ENCODE data around the gene TPSG1.
"Not testable (repeated sequence)": the region's sequence is repeated elsewhere in the genome, so short reads cannot be mapped to it uniquely, and the experiment has no call there.

Gene TPSG1

GRCh38 chr16:1271380-1271723 lies 46.3 kb upstream of the TPSG1 start:
- H3K4me3 ChIP-seq (ENCODE audit: low read length), result no peak overlapping the region
- H2BK15ac ChIP-seq (replicated peaks; ENCODE audit: low read depth), result no peak overlapping the region
- no peaks in the 10 kb centered on the region for H3K4me1 ChIP-seq (ENCODE audit: control insufficient read depth, low read depth, low read length)
- H3K18ac ChIP-seq (ENCODE audit: low read length), result no peak overlapping the region
- H3K4ac ChIP-seq (ENCODE audit: low read depth, low read length), result no peak overlapping the region
- no peak overlapping the region for H3K23ac ChIP-seq (ENCODE audit: low read length)
- no peak overlapping the region for H2BK5ac ChIP-seq (ENCODE audit: low read length)
- H3K79me2 ChIP-seq (ENCODE audit: control insufficient read depth, insufficient read depth, low read length), result no peaks in the 10 kb centered on the region
- H4K5ac ChIP-seq (ENCODE audit: low read length), result no peak overlapping the region
- H3K27ac ChIP-seq (ENCODE audit: low read depth, low read length), result no peak overlapping the region
- H2AK5ac ChIP-seq (ENCODE audit: low read length), result no peak overlapping the region
- no peak overlapping the region for H3K4me2 ChIP-seq (ENCODE audit: low read length)
- no peaks in the 10 kb centered on the region for H3K79me1 ChIP-seq (ENCODE audit: low read length)
- H3K56ac ChIP-seq (ENCODE audit: low read length), result no peak overlapping the region
- H3K27me3 ChIP-seq (ENCODE audit: insufficient read depth, low read length, poor library complexity), result no peaks in the 10 kb centered on the region
- no CpG with 5 or more reads among the region's 12 CpGs for WGBS (ENCODE audit: extremely low coverage, insufficient coverage, low lambda C conversion rate)
- H2BK120ac ChIP-seq (ENCODE audit: low read depth, low read length), result no peak overlapping the region
- no peak overlapping the region for H3K9ac ChIP-seq (ENCODE audit: low read length)
- DNase-seq, result no peak
- no peaks in the 10 kb centered on the region for H3K36me3 ChIP-seq (ENCODE audit: control insufficient read depth, insufficient read depth, low read length)
- no peak overlapping the region for H4K8ac ChIP-seq (ENCODE audit: low read depth, low read length)

- H2AK5ac ChIP-seq (ENCODE audit: low read length); H3K79me1 ChIP-seq (ENCODE audit: low read length); H4K5ac ChIP-seq (ENCODE audit: low read length); H2BK15ac ChIP-seq (replicated peaks; ENCODE audit: low read depth); H2BK120ac ChIP-seq (ENCODE audit: low read depth, low read length); H3K4me1 ChIP-seq (ENCODE audit: control insufficient read depth, low read depth, low read length); H3K79me2 ChIP-seq (ENCODE audit: control insufficient read depth, insufficient read depth, low read length); H2BK5ac ChIP-seq (ENCODE audit: low read length); H3K4me2 ChIP-seq (ENCODE audit: low read length); DNase-seq; H3K56ac ChIP-seq (ENCODE audit: low read length); H3K23ac ChIP-seq (ENCODE audit: low read length); H3K18ac ChIP-seq (ENCODE audit: low read length); H3K9ac ChIP-seq (ENCODE audit: low read length); H3K36me3 ChIP-seq (ENCODE audit: control insufficient read depth, insufficient read depth, low read length); H3K27me3 ChIP-seq (ENCODE audit: insufficient read depth, low read length, poor library complexity); H4K8ac ChIP-seq (ENCODE audit: low read depth, low read length); H3K27ac ChIP-seq (ENCODE audit: low read depth, low read length); H3K4me3 ChIP-seq (ENCODE audit: low read length); H3K4ac ChIP-seq (ENCODE audit: low read depth, low read length): not testable (repeated sequence)
- no CpG with 5 or more reads among the region's 7 CpGs for WGBS (ENCODE audit: extremely low coverage, insufficient coverage, low lambda C conversion rate)
Observed at GRCh38 chr16:1269418-1269817, 44.4 kb upstream of the TPSG1 start.

- Histone ChIP-seq H3K27ac (ENCODE audit: low read depth, low read length) (no peak overlapping the region), H2BK5ac (ENCODE audit: low read length) (no peak overlapping the region), H3K79me1 (ENCODE audit: low read length) (no peaks in the 10 kb centered on the region), H3K36me3 (ENCODE audit: control insufficient read depth, insufficient read depth, low read length) (no peaks in the 10 kb centered on the region), H4K8ac (ENCODE audit: low read depth, low read length) (no peak overlapping the region), H3K23ac (ENCODE audit: low read length) (no peak overlapping the region), H3K79me2 (ENCODE audit: control insufficient read depth, insufficient read depth, low read length) (no peaks in the 10 kb centered on the region), H3K18ac (ENCODE audit: low read length) (no peak overlapping the region), H3K4me1 (ENCODE audit: control insufficient read depth, low read depth, low read length) (no peaks in the 10 kb centered on the region), H3K9ac (ENCODE audit: low read length) (no peak overlapping the region), H4K5ac (ENCODE audit: low read length) (no peak overlapping the region), H3K4me3 (ENCODE audit: low read length) (no peak overlapping the region), H2BK120ac (ENCODE audit: low read depth, low read length) (no peak overlapping the region), H3K27me3 (ENCODE audit: insufficient read depth, low read length, poor library complexity) (peaks cover 4% of the 10 kb centered on the region), H3K4me2 (ENCODE audit: low read length) (no peak overlapping the region), H2BK15ac (replicated peaks; ENCODE audit: low read depth) (no peak overlapping the region), H3K4ac (ENCODE audit: low read depth, low read length) (no peak overlapping the region), H2AK5ac (ENCODE audit: low read length) (no peak overlapping the region), H3K56ac (ENCODE audit: low read length) (no peak overlapping the region)
- DNase-seq, result no peak
- WGBS (ENCODE audit: extremely low coverage, insufficient coverage, low lambda C conversion rate), result no CpG with 5 or more reads among the region's 19 CpGs
Observed at GRCh38 chr16:1265826-1266225, 40.8 kb upstream of the TPSG1 start.

DNA sequence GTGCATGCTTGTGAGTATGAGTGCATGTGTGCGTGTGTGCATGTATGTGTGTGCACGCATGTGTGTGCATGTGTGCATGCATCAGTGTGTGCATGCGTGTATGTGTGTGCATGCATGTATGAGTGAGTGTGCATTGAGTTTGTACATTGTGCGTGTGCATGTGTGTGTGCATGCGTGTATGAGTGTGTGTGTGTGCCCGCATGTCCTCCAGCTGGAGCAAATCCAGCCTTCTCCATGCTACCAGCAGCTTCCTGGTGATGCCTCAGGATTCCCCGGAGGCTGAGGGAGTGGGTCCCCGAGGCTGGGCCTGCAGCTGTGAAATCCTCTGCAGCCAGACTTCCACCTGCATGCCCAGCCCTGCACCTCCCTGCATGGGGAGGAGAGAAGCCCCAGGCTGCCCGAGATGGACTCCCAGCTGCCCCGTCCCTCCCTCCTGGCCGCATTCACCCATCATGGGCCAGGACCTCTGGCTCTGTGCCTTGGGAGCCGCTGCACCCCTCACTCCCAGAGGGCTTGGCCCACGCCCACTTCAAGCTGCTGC lies 40.1 kb upstream of the TPSG1 start:
- no peak overlapping the region for H2BK5ac ChIP-seq (ENCODE audit: low read length)

DNA sequence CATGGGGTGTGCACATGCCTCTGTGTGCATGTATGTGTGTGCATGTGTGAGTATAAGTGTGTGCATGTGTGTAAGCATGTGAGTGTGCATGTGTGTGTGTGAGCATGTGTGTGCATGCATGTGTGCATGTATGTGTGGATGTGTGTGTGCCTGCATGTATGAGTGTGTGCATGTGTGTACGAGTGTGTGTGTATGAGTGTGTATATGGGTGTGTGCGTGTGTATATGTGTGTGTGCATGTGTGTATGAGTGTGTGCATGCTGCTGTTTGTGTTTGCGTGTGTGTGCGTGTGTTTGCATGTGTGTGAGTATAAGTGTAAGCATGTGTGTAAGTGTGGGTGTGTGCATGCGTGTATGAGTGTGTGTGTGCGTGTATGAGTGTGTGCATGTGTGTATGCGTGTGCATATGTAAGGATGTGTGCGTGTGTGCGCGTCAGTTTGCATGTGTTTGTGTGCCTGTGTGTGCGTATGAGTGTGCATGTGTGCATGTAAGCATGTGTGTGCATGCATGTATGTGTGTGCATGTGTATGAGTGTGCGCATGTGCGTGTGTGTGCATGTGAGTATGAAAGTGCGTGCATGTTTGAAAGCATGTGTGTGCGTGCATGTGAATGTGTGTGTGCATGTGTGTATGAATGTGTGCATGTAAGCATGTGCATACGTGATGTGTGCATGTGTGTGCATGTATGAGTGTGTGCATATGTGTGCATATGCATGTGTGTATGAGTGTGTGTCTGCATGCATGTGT lies 39.4 kb upstream of the TPSG1 start:
- Histone ChIP-seq H3K23ac (ENCODE audit: low read length) (no peak overlapping the region), H3K36me3 (ENCODE audit: control insufficient read depth, insufficient read depth, low read length) (no peaks in the 10 kb centered on the region), H3K4ac (ENCODE audit: low read depth, low read length) (no peak overlapping the region), H3K4me1 (ENCODE audit: control insufficient read depth, low read depth, low read length) (no peaks in the 10 kb centered on the region), H3K9ac (ENCODE audit: low read length) (no peak overlapping the region), H3K18ac (ENCODE audit: low read length) (no peak overlapping the region), H4K5ac (ENCODE audit: low read length) (no peak overlapping the region), H3K4me2 (ENCODE audit: low read length) (no peak overlapping the region), H3K79me2 (ENCODE audit: control insufficient read depth, insufficient read depth, low read length) (no peaks in the 10 kb centered on the region), H3K56ac (ENCODE audit: low read length) (no peak overlapping the region), H4K8ac (ENCODE audit: low read depth, low read length) (no peak overlapping the region), H2BK15ac (replicated peaks; ENCODE audit: low read depth) (no peak overlapping the region), H3K79me1 (ENCODE audit: low read length) (no peaks in the 10 kb centered on the region), H2BK5ac (ENCODE audit: low read length) (no peak overlapping the region), H3K27me3 (ENCODE audit: insufficient read depth, low read length, poor library complexity) (peaks cover 15% of the 10 kb centered on the region), H2BK120ac (ENCODE audit: low read depth, low read length) (no peak overlapping the region), H3K27ac (ENCODE audit: low read depth, low read length) (no peak overlapping the region), H3K4me3 (ENCODE audit: low read length) (no peak overlapping the region), H2AK5ac (ENCODE audit: low read length) (no peak overlapping the region)
- DNase-seq, result no peak
- 100% methylated on average over 1 of the region's 16 CpGs for WGBS (ENCODE audit: extremely low coverage, insufficient coverage, low lambda C conversion rate)

More for the DNA sequence above, 40.1 kb upstream of the TPSG1 start:
- DNase-seq, result no peak
- WGBS (ENCODE audit: extremely low coverage, insufficient coverage, low lambda C conversion rate), result no CpG with 5 or more reads among the region's 13 CpGs
- Histone ChIP-seq H2BK120ac (ENCODE audit: low read depth, low read length) (no peak overlapping the region), H2BK15ac (replicated peaks; ENCODE audit: low read depth) (no peak overlapping the region), H3K27me3 (ENCODE audit: insufficient read depth, low read length, poor library complexity) (peaks cover 9% of the 10 kb centered on the region), H4K5ac (ENCODE audit: low read length) (no peak overlapping the region), H3K56ac (ENCODE audit: low read length) (no peak overlapping the region), H3K9ac (ENCODE audit: low read length) (no peak overlapping the region), H4K8ac (ENCODE audit: low read depth, low read length) (no peak overlapping the region), H3K79me2 (ENCODE audit: control insufficient read depth, insufficient read depth, low read length) (no peaks in the 10 kb centered on the region), H3K23ac (ENCODE audit: low read length) (no peak overlapping the region), H3K4me1 (ENCODE audit: control insufficient read depth, low read depth, low read length) (no peaks in the 10 kb centered on the region), H3K4ac (ENCODE audit: low read depth, low read length) (no peak overlapping the region), H3K79me1 (ENCODE audit: low read length) (no peaks in the 10 kb centered on the region), H3K27ac (ENCODE audit: low read depth, low read length) (no peak overlapping the region), H3K4me2 (ENCODE audit: low read length) (no peak overlapping the region), H3K4me3 (ENCODE audit: low read length) (no peak overlapping the region), H2AK5ac (ENCODE audit: low read length) (no peak overlapping the region), H3K36me3 (ENCODE audit: control insufficient read depth, insufficient read depth, low read length) (no peaks in the 10 kb centered on the region), H3K18ac (ENCODE audit: low read length) (no peak overlapping the region)
